Neutrophil (primary cell): Measurements from ENCODE around the gene CLIC5.

ENCODE experiments used
- H3K27ac ChIP-seq: fragments of 200-600 bp; sonication (generic); 2 replicates; pipeline ENCODE4 v1.5.1; 2016; ENCODE audit warnings: mild to moderate bottlenecking, moderate library complexity
- H3K27me3 ChIP-seq: fragments of 200-600 bp; sonication (generic); 2 replicates; pipeline ENCODE4 v1.6.0; 2016; ENCODE audit warnings: mild to moderate bottlenecking
- H3K36me3 ChIP-seq: fragments of 200-600 bp; sonication (generic); 2 replicates; pipeline ENCODE4 v1.5.1; 2017
- H3K4me1 ChIP-seq, 2 experiments: fragments of 200-600 bp in 1 of 2; sonication (generic) in 1 of 2; 1 replicate in 1 of 2; 2 replicates in 1 of 2; pipeline versions ENCODE4 v1.5.1 to v1.6.1; 2013 to 2016; ENCODE audit warnings: low read depth in 1 of 2, low read length in 1 of 2, mild to moderate bottlenecking in 1 of 2, moderate library complexity in 1 of 2; ENCODE audit not compliant: control insufficient read depth in 1 of 2, insufficient read depth in 1 of 2
- H3K4me3 ChIP-seq, 2 experiments: fragments of 200-600 bp in 1 of 2; sonication (generic) in 1 of 2; 1 replicate in 1 of 2; 2 replicates in 1 of 2; pipeline ENCODE4 v1.5.1; 2013 to 2016; ENCODE audit warnings: low read depth in 1 of 2, low read length in 1 of 2, mild to moderate bottlenecking in 1 of 2, moderate library complexity in 1 of 2
- H3K9me3 ChIP-seq: fragments of 200-600 bp; sonication (generic); 2 replicates; pipeline ENCODE4 v1.5.1; 2016
- CTCF ChIP-seq: fragments of 200-600 bp; sonication (generic); IDR thresholded peaks from 2 replicates; pipeline ENCODE4 v1.5.1; 2016; ENCODE audit warnings: antibody characterized with exemption

Gene CLIC5

GRCh38 chr6:45970326-45970725 lies 45.3 kb downstream of the CLIC5 start:
- Histone ChIP-seq H3K4me3 (no peak overlapping the region), H3K36me3 (no peaks in the 10 kb centered on the region), H3K9me3 (no peaks in the 10 kb centered on the region), H3K27ac (no peak overlapping the region), H3K4me1 (no peaks in the 10 kb centered on the region), H3K27me3 (no peaks in the 10 kb centered on the region)
- TF ChIP-seq CTCF: no peak

- H3K4me3 ChIP-seq: no peak overlapping the region
- H3K36me3 ChIP-seq: no peaks in the 10 kb centered on the region
- no peak for TF ChIP-seq CTCF
- H3K27ac ChIP-seq: no peak overlapping the region
- H3K9me3 ChIP-seq: no peaks in the 10 kb centered on the region
- H3K4me1 ChIP-seq: no peaks in the 10 kb centered on the region
- no peaks in the 10 kb centered on the region for H3K27me3 ChIP-seq
Observed at GRCh38 chr6:45969883-45970282, 45.8 kb downstream of the CLIC5 start.

- Histone ChIP-seq H3K4me1 (no peaks in the 10 kb centered on the region), H3K4me3 (no peak overlapping the region), H3K27me3 (no peaks in the 10 kb centered on the region), H3K9me3 (no peaks in the 10 kb centered on the region), H3K27ac (no peak overlapping the region), H3K36me3 (no peaks in the 10 kb centered on the region)
- no peak for TF ChIP-seq CTCF
Observed at GRCh38 chr6:45969026-45969425, 46.6 kb downstream of the CLIC5 start.

- Histone ChIP-seq H3K9me3 (no peaks in the 10 kb centered on the region), H3K4me3 (no peak overlapping the region), H3K36me3 (no peaks in the 10 kb centered on the region), H3K4me1 (no peaks in the 10 kb centered on the region), H3K27me3 (no peaks in the 10 kb centered on the region), H3K27ac (no peak overlapping the region)
- TF ChIP-seq CTCF: no peak
Observed at GRCh38 chr6:45967363-45967762, 48.3 kb downstream of the CLIC5 start.

GRCh38 chr6:45966797-45967196 lies 48.9 kb downstream of the CLIC5 start:
- TF ChIP-seq CTCF: no peak
- no peaks in the 10 kb centered on the region for H3K9me3 ChIP-seq
- no peaks in the 10 kb centered on the region for H3K4me1 ChIP-seq
- H3K36me3 ChIP-seq: no peaks in the 10 kb centered on the region
- H3K27ac ChIP-seq: no peak overlapping the region
- no peak overlapping the region for H3K4me3 ChIP-seq
- no peaks in the 10 kb centered on the region for H3K27me3 ChIP-seq

GRCh38 chr6:45966340-45966739 lies 49.3 kb downstream of the CLIC5 start:
- Histone ChIP-seq H3K4me1 (no peaks in the 10 kb centered on the region), H3K36me3 (no peaks in the 10 kb centered on the region), H3K4me3 (no peak overlapping the region), H3K9me3 (no peaks in the 10 kb centered on the region), H3K27me3 (no peaks in the 10 kb centered on the region), H3K27ac (no peak overlapping the region)
- no peak for TF ChIP-seq CTCF
